A549 (cell line): ENCODE measurements around the gene PRKAG3. TPM values are rescaled to one million over a fixed set of nuclear protein-coding genes. Genes with fewer than 3 reads are reported as not detected.

Source experiments
- ATAC-seq, 2 experiments: fragments of 200-7000 bp in 1 of 2; fragments of >200 bp in 1 of 2; cut with Nextera tagmentation in 1 of 2; cut with Tn5 transposase in 1 of 2; 3 replicates each; pipeline versions ENCODE4 v1.8.0 to v1.9.1; 2018 to 2020; ENCODE audit warnings: mild to moderate bottlenecking in 1 of 2, moderate library complexity in 1 of 2
- CTCF ChIA-PET: fragments of 300-600 bp; sonication (Branson Sonifier 250); formaldehyde crosslinking; extraction: SDS; loops from one replicate; lab custom pipeline; 2021; ENCODE audit warnings: antibody characterized with exemption, inconsistent platforms; lab: Yijun Ruan, JAX
- POLR2A ChIA-PET: fragments of 350-600 bp; formaldehyde crosslinking; extraction: SDS; loops from one replicate; lab custom pipeline; 2021; ENCODE audit warnings: antibody characterized with exemption, inconsistent platforms; lab: Yijun Ruan, JAX
- DNase-seq, 2 experiments: peaks; one replicate each; pipeline versions ENCODE4 v3.0.0 to v3.0.0-alpha.2; 2011 to 2016; ENCODE audit warnings: low read depth in 1 of 2, low spot score in 1 of 2
- FAIRE-seq: peaks from 2 replicates; lab custom pipeline; 2011; peaks lifted over from hg19 to GRCh38; lab: Jason Lieb, UNC
- H3K27ac ChIP-seq, 2 experiments: fragments of >200 bp; sonication (Bioruptor Twin); formaldehyde crosslinking; 3 replicates each; pipeline ENCODE4 v1.5.1; 2016 to 2017
- H3K4me1 ChIP-seq: fragments of >200 bp; sonication (Bioruptor Twin); formaldehyde crosslinking; 3 replicates; pipeline ENCODE4 v1.6.1; 2016
- H3K4me2 ChIP-seq: fragments of >200 bp; sonication (Bioruptor Twin); formaldehyde crosslinking; 3 replicates; pipeline ENCODE4 v1.6.1; 2016
- H3K4me3 ChIP-seq: fragments of >200 bp; sonication (Bioruptor Twin); formaldehyde crosslinking; 3 replicates; pipeline ENCODE4 v1.5.1; 2016
- H3K9me3 ChIP-seq: fragments of >200 bp; sonication (Bioruptor Twin); formaldehyde crosslinking; 3 replicates; pipeline ENCODE4 v1.6.1; 2016
- BCL3 ChIP-seq: fragments of >200 bp; sonication (Bioruptor Twin); formaldehyde crosslinking; IDR thresholded peaks from 3 replicates; pipeline ENCODE4 v1.6.1; 2016
- CHD4 ChIP-seq: fragments of 200-600 bp; sonication (generic); IDR thresholded peaks from 2 replicates; pipeline ENCODE4 v1.6.1; 2016; ENCODE audit warnings: antibody characterized with exemption, mild to moderate bottlenecking, borderline replicate concordance
- CTCF ChIP-seq: fragments of >200 bp; sonication (Bioruptor Twin); formaldehyde crosslinking; IDR thresholded peaks from 3 replicates; pipeline ENCODE4 v1.5.1; 2016
- E2F6 ChIP-seq: IDR thresholded peaks from 2 replicates; pipeline ENCODE4 v1.6.1; 2012; ENCODE audit warnings: low read depth, borderline replicate concordance
- ESRRA ChIP-seq: fragments of 150-350 bp; IDR thresholded peaks from 2 replicates; pipeline ENCODE4 v1.6.1; 2014; ENCODE audit warnings: mild to moderate bottlenecking, low read length, borderline replicate concordance
- FOXS1 ChIP-seq: fragments of 250-450 bp; sonication (Bioruptor Pico); IDR thresholded peaks from 2 replicates; pipeline ENCODE4 v1.5.0; 2020; ENCODE audit warnings: mild to moderate bottlenecking, moderate library complexity
- GATA3 ChIP-seq: IDR thresholded peaks from 2 replicates; pipeline ENCODE4 v1.6.1; 2012; ENCODE audit warnings: borderline replicate concordance
- HEYL ChIP-seq: fragments of 250-450 bp; sonication (Bioruptor Pico); IDR thresholded peaks from 2 replicates; pipeline ENCODE4 v1.8.0; 2021; ENCODE audit warnings: mild to moderate bottlenecking, moderate library complexity
- HOXA7 ChIP-seq: fragments of 250-450 bp; sonication (Bioruptor Pico); IDR thresholded peaks from 2 replicates; pipeline ENCODE4 v1.5.0; 2020; ENCODE audit warnings: mild to moderate bottlenecking, moderate library complexity
- HOXB13 ChIP-seq: fragments of 250-450 bp; sonication (Bioruptor Pico); IDR thresholded peaks from 2 replicates; pipeline ENCODE4 v1.5.0; 2020; ENCODE audit warnings: low read depth, mild to moderate bottlenecking, moderate library complexity
- HOXB5 ChIP-seq: fragments of 250-450 bp; sonication (Bioruptor Pico); IDR thresholded peaks from 2 replicates; pipeline ENCODE4 v1.5.0; 2020; ENCODE audit warnings: mild to moderate bottlenecking, moderate library complexity
- MAX ChIP-seq: IDR thresholded peaks from 2 replicates; pipeline ENCODE4 v1.6.1; 2012
- NFE2L2 ChIP-seq: fragments of 150-350 bp; conservative IDR thresholded peaks from 2 replicates; pipeline ENCODE4 v1.6.1; 2014; ENCODE audit warnings: low read length
- NPAS2 ChIP-seq: fragments of 250-450 bp; sonication (Bioruptor Pico); IDR thresholded peaks from 2 replicates; pipeline ENCODE4 v1.8.0; 2022; ENCODE audit warnings: mild to moderate bottlenecking, moderate library complexity, borderline replicate concordance
- RARB ChIP-seq: fragments of 250-450 bp; sonication (Bioruptor Pico); IDR thresholded peaks from 2 replicates; pipeline ENCODE4 v1.8.0; 2021; ENCODE audit warnings: mild to moderate bottlenecking, moderate library complexity
- RCOR1 ChIP-seq: fragments of 150-350 bp; IDR thresholded peaks from 2 replicates; pipeline ENCODE4 v1.6.1; 2014; ENCODE audit warnings: antibody characterized with exemption, low read length, low read depth
- ZNF302 ChIP-seq: fragments of 250-450 bp; sonication (Bioruptor Pico); IDR thresholded peaks from 2 replicates; pipeline ENCODE4 v1.9.0; 2021; ENCODE audit warnings: inconsistent platforms, mild to moderate bottlenecking, moderate library complexity
- WGBS: methylation state at CpG from one replicate; pipeline ENCODE4 v1.1.6; 2017; ENCODE audit errors: missing lambda C conversion rate; 5-methylcytosine and 5-hydroxymethylcytosine counted together
- polyA plus RNA-seq, 4 experiments: library from polyadenylated mRNA; depleted of rRNA in 3 of 4; stranded (reverse); fragments of >200 nt; fragmentation: RNase III in 1 of 4; extraction: RNeasy Plus Mini Kit Qiagen cat#74134 plus additional on column Dnase treatment in 1 of 4; gene quantifications; 2 replicates in 3 of 4; 3 replicates in 1 of 4; pipeline ENCODE4 v1.2.3, GENCODE V29; 2011 to 2017

The PRKAG3 gene
- polyA plus RNA-seq, 2 of the 4 experiments (the other 2 are of a cell fraction): not detected

- peak overlapping the region; percentile 1 to 81; a peak in 3 of 6 replicates for H3K27ac ChIP-seq
- ATAC-seq: peak; percentile 33 to 47; a peak in 4 of 6 replicates
- CTCF ChIA-PET: interaction anchor here (1.0 to 8.0 kb wide), 3 partner anchors 10 to 146 kb away, joined by 3 to 70 read pairs (median 12); no protein-coding TSS in a partner anchor
- DNase-seq: no peak
- TF ChIP-seq NFE2L2: no peak
- no peak for TF ChIP-seq CTCF
- no peak for TF ChIP-seq HOXA7 (CRISPR knock-in tag)
- TF ChIP-seq RCOR1: no peak
- TF ChIP-seq MAX: no peak
- TF ChIP-seq RARB: no peak
- TF ChIP-seq ZNF302 (CRISPR knock-in tag): no peak
- no peak for TF ChIP-seq CHD4
- TF ChIP-seq HOXB13 (CRISPR knock-in tag): no peak
- TF ChIP-seq, all 56 proteins: peak for 0
- Histone ChIP-seq H3K4me1 (peaks cover 46% of the 10 kb centered on the region), H3K4me3 (no peak overlapping the region), H3K9me3 (no peaks in the 10 kb centered on the region), H3K4me2 (peak overlapping the region; percentile 100)
- no peak for FAIRE-seq
- WGBS: 11% methylated on average over 9 of the region's 10 CpGs
- POLR2A ChIA-PET: no interaction called here
These were observed 26.0 kb upstream of the PRKAG3 start for GRCh38 chr2:218857371-218858137.

- DNase-seq (no peak), ATAC-seq (no peak), FAIRE-seq (no peak)
- ChIA-PET CTCF (no interaction called here), POLR2A (no interaction called here)
- TF ChIP-seq FOXS1: no peak
- TF ChIP-seq HOXB5: no peak
- no peak for TF ChIP-seq E2F6
- no peak for TF ChIP-seq BCL3
- no peak for TF ChIP-seq GATA3
- Histone ChIP-seq H3K4me3 (no peak overlapping the region), H3K27ac (peak overlapping the region in 1 of 2 experiments; percentile 63; a peak in 2 of 6 replicates), H3K4me2 (peak overlapping the region; percentile 100), H3K4me1 (peaks cover 46% of the 10 kb centered on the region), H3K9me3 (no peaks in the 10 kb centered on the region)
- 100% methylated on average over 1 of the region's 1 CpG for WGBS
These were observed 25.3 kb upstream of the PRKAG3 start for GRCh38 chr2:218856896-218857243.

- no peak overlapping the region for H3K4me2 ChIP-seq
- POLR2A ChIA-PET: no interaction called here
These were observed 24.7 kb upstream of the PRKAG3 start for GRCh38 chr2:218856167-218856895.

More at GRCh38 chr2:218856167-218856895, 24.7 kb upstream of the PRKAG3 start:
- FAIRE-seq (no peak), ATAC-seq (no peak), DNase-seq (no peak)
- Histone ChIP-seq H3K4me1 (peaks cover 46% of the 10 kb centered on the region), H3K27ac (peak overlapping the region in 1 of 2 experiments; percentile 63; a peak in 2 of 6 replicates), H3K9me3 (no peaks in the 10 kb centered on the region), H3K4me3 (no peak overlapping the region)
- CTCF ChIA-PET: interaction anchor here (1.3 to 6.2 kb wide), 2 partner anchors 20 to 146 kb away, joined by 6 to 57 read pairs; partner anchors contain the start of gene TTLL4
- no peak for TF ChIP-seq ESRRA
- TF ChIP-seq NPAS2 (CRISPR knock-in tag): no peak
- no peak for TF ChIP-seq FOXS1
- no peak for TF ChIP-seq HEYL (CRISPR knock-in tag)
- 82% methylated on average over 12 of the region's 12 CpGs for WGBS
